GM21786 (cell line): Measurements from ENCODE around the gene DCAKD.

ENCODE experiments used
- ATAC-seq: cut with Tn5 transposase; IDR thresholded peaks from one replicate; pipeline ENCODE4 v1.9.1; 2021; ENCODE audit not compliant: unreplicated experiment

Gene DCAKD

GRCh38 chr17:45032174-45032541, 19.3 kb downstream of the DCAKD start:
- ATAC-seq = no peak

- no peak for ATAC-seq
These were observed 19.9 kb downstream of the DCAKD start for GRCh38 chr17:45031231-45032173.

- no peak for ATAC-seq
These were observed 20.7 kb downstream of the DCAKD start for GRCh38 chr17:45030733-45031132.

- no peak for ATAC-seq
These were observed 21.5 kb downstream of the DCAKD start for GRCh38 chr17:45029758-45030423.

- no peak for ATAC-seq
These were observed 22.3 kb downstream of the DCAKD start for GRCh38 chr17:45029096-45029495.

- ATAC-seq = no peak
These were observed 28.6 kb downstream of the DCAKD start for GRCh38 chr17:45022655-45023339.

- ATAC-seq = no peak
These were observed 29.2 kb downstream of the DCAKD start for GRCh38 chr17:45022288-45022648.

GRCh38 chr17:45021607-45022287, 29.7 kb downstream of the DCAKD start:
- peak; percentile 44 for ATAC-seq

GRCh38 chr17:45020354-45021138, 30.9 kb downstream of the DCAKD start:
- no peak for ATAC-seq

- no peak for ATAC-seq
These were observed 32.4 kb downstream of the DCAKD start for GRCh38 chr17:45018848-45019711.

- ATAC-seq = no peak
These were observed 33.0 kb downstream of the DCAKD start for GRCh38 chr17:45018514-45018847.

GRCh38 chr17:45016823-45017222, 34.6 kb downstream of the DCAKD start:
- ATAC-seq = no peak

GRCh38 chr17:45016237-45016636, 35.2 kb downstream of the DCAKD start:
- no peak for ATAC-seq

GRCh38 chr17:45013021-45013997, 38.1 kb downstream of the DCAKD start:
- no peak for ATAC-seq

GRCh38 chr17:45011767-45012166, 39.7 kb downstream of the DCAKD start:
- ATAC-seq = no peak

- ATAC-seq = no peak
These were observed 41.6 kb downstream of the DCAKD start for GRCh38 chr17:45009676-45010467.

- ATAC-seq = no peak
These were observed 43.2 kb downstream of the DCAKD start for GRCh38 chr17:45008216-45008615.
